Measurements from ENCODE around the gene DVL1.

The DVL1 gene

DNA sequence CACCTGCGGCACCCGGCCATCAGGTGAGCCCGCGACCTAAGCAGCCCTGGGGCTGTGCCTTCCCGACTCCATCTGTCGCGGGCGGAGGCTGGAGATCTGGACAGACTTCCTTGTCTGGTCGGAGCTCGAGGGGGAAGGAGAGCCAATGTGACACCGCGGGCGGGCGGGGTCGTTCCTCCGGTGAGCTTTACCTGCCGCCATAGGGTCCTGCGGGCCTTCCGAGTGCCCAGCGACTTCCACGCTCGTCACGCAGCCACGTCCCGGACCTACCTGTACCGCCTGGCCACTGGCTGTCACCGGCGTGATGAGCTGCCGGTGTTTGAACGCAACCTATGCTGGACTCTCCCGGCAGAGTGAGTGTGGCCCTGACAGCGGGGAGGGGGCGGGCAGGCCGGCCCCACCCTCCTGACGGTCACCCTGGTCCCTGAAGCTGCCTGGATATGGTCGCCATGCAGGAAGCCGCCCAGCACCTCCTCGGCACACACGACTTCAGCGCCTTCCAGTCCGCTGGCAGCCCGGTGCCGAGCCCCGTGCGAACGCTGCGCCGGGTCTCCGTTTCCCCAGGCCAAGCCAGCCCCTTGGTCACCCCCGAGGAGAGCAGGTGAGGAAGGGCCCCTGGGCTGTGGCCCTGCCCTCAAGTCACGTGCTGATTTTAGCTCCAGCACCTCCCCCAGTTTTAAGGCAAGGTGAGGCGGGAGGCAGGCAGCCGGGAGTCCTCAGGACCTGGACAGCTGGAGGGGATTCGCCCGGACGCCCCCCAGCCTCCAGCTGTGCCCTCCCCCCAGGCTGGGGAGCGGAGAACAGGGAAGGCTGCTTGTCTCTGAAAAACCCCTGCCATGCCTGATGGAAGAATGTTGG, 39.7 kb downstream of the DVL1 start:
- FAIRE-seq, result no peak

DNA sequence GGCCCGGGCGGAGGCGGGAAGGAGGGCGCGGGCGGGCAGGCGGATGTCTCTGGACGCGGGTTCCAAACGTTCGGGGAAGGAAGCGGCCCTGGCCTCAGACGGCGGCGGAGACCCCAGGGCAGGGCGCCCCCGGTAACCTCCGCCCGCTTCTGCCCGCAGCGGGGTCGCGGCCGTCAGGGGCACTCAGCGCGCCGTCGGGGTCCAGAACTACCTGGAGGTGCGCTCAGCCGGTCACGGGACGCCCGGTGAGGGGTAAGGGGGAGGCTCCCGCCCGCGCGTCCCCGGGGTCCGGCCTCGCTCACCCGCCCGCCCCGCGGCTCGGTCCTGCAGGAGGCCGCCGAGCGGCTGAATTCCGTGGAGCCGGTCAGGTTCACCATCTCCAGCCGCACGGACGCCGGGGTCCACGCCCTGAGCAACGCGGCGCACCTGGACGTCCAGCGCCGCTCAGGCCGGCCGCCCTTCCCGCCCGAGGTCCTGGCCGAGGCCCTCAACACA, 40.4 kb downstream of the DVL1 start:
- FAIRE-seq, result no peak

DNA sequence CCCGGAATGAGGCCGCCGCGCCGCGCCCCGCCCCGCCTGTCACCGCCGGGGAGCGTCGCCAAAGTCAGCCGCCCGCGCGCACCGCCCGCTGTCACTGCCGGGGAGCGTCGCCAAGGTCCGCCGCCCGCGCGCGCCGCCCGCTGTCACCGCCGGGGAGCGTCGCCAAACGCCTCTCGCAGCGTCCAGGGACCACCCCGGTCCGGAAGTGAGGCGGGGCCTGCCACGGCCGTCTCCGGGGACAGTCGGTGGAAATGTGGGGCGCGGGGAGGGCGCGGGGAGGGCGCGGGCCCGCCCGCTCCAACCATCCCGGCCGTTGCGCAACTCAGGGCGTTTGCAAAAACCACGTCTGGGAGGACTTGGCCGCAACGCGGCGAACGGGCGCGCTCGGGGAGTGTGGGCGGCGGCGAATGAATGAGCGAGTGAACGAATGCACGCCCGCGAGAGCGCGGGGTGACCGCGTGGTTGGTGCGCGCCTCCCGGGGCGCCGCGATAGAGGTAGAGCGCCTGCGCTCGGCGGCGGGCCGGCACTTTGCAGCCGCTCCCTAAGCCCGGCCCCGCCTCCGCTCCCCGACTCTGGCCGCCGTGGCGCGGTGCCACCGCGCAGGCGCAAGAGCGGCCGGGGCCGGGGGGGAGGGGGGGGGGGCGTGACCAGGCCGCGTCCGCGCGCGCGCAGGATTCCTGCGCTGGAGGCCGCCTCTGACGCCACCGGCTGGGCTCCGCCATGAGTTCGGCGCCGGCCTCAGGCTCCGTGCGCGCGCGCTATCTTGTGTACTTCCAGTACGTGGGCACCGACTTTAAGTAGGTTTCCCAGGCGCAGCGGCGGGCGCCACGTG, 41.1 kb downstream of the DVL1 start, which contains the start of the genes ACAP3 and PUSL1:
Gene ACAP3 (minus strand): TSS at position 8 of the 833 bp plus-strand sequence. CDS start 115 bp downstream, outside the sequence.
Gene PUSL1 (plus strand): TSS at position 675 of the 833 bp plus-strand sequence. CDS start 47 bp downstream, at position 722.
- FAIRE-seq, result no peak

DNA sequence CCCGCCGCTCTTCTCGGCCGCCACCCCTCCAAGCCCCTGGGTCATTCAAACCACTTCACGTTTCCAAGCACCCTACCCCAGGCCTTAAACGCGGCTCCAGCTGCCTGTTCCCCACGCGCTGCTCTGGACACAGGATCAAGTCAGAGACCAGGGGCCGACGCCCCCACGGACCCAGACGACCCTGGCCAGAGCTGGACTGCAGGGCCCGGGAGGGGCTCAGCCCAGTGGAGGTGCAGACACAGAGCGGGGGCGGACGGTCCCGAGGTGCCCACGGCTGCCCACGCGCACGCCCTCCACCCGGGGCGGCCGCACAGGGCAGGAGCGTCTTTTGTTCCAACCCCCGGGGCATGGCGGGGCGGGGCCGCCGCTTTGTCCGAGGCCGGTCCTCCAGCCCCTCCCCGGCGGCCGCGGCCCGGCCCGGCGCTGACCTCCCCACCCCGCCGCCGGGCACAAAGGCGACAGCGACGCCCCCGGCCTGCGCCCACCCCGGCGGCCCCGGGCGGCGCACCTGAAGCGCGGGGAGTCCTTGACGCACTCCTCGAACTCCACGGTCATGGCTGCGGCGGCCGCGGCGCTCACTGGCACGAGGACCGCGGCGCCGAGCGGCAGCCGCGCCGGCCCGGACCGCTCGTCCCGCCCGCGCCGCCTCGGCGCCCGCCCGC, 41.8 kb downstream of the DVL1 start:
- no peak for FAIRE-seq

DNA sequence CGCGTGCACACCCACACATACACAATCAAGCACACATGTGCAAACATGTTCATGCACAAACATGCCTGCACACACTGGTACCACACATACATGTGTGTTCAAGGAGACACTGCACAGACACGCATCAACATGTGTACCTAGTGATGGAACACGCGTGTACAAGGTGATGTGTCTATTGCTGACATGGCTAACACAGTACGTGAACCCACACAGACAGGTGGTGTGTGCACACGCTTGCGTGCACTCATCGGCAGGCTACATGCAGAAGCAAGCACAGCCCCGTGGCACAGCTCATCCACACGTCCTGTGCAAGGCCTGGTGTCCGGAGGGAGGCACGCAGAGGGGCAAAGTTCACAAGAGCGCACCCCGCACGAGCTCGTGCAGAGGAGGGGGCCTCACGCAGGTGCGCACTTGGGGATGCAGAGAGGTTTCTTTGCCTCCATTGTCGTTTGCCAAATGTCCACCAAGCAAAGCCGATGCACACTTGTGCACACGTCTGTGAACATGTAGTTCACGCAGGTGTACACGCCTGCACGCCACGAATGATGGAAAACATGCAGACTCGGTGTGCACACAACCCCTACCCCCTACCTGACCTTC, 42.5 kb downstream of the DVL1 start:
- no peak for FAIRE-seq

DNA sequence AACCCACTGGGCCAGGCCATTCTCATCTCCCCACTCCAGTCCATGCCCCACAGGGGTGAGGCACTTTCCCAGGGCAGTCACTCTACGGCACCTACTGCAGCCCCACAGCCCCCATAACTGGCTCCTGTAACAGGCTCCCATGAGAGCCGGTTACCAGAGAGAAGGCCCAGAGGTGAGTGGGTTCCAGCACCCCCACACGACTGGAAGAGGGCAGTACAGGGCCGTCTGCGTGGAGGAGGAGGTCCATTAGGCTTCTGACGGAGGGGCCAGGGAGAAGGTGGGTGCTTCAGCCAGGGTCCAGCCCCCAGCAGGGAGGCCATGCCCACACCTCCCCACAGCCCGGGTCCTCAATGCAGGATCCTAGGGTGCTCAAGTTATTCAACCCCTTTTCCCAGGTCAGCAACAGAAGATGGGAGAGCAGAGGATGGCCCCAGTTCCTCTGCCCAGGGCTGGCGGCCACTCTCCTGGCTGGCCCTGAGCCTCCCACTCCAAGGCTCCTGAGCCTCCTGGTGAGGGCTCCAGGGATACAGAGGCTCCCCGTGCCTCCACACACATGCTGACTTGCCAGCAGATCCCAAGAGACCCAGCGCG, 43.1 kb downstream of the DVL1 start:
- no peak for FAIRE-seq

DNA sequence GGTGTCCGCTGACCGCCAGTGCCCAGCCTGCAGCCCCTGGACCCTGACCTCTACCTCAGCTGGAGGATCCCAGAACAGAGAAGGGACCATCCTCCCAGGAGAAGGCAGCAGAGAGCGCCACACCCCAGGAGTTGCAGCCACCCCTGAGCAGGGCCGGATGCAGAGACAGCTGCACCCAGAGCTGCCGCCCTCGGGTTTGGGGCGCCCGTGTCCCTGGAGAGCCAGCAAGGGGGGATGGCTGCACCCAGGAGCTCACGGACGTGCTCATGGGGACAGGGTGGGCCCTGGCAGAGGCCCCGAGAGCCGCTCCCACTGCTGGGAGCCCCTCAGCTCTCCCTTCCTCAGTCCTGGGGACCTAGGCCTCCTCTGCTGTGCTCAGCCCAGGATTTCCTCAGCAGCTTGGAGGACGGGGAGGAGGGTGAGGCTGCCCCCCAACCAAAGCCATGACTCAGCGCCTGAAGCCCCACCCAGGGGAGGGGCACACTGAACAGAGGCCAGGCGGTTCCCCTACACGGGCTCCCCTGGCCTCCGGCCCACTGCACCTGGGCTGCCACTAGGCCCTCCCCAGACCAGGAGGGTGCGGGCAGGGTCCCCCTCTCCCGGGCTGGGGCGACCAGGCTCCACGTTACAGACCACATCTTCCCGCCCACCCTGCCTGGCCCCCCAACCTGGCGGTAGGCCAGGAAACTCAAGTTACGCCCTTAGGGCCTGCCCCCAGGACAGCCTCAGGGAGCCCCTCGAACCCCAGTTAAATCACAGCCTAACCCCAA, 43.7 kb downstream of the DVL1 start:
- no peak for FAIRE-seq

DNA sequence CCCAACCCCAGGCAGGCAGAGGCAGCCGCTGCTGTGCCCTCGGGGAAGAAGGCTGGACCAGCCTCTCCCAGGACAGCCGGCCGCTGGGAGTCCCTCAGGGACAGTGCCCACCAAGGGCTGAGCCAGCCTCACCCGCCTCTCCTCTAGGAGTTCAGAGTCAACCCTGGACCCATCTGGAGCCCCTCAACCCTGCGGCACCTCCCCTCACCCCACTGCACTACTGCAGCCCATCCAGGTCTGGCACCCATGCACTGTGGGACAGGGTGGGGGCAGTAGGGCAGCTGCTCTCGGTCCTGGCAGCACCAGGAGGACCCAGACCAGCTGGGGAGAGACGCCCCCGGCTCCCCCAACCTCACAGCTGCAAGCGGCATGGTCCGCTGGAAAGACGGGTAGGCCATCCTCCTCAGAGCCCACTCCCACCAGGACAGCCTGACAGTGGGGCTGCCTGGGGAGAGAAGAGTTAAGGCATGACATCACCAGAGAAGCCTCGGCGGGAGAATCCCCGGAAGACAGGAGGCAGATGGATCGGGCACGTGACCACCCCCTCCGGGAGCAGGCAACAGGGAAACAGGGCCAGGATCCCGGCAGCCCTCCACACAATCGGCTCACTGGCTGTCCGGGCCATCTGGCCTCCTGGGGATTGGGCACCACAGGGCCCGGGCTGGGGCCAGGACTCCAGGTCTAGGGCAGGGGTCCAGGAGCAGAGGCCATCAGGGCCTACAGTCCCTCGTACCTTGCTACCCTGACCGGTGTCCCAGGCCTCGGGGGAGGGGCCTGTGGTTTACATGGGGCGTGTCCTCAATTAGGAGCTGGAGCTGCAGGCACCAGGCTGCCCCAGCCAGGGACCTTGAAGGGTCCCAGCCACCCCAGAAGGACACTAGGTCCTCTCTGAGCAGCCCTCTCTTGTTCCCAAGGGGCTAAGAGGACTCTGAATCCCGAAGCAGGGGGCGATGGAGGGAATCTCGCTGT, 44.6 kb downstream of the DVL1 start:
- FAIRE-seq, result no peak

DNA sequence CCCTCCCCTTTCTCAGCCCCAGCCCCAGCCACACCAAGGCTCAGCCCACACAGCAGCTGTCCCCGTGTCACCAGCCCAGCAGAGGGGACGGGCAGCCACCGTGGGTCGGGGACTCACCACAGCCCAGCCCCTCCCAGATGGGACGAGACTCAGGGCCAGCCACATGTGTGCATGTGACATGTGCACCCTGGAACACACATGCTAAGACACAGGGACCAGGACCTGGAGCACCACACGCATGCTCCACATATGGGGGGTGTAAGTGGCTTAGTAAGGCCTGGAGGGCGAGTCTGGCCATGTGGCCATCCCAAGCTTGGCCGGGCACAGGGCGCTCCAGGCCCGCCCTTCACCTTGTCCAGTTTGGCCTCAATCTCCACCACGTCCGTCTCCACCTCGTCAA, 45.5 kb downstream of the DVL1 start:
- no peak for FAIRE-seq

DNA sequence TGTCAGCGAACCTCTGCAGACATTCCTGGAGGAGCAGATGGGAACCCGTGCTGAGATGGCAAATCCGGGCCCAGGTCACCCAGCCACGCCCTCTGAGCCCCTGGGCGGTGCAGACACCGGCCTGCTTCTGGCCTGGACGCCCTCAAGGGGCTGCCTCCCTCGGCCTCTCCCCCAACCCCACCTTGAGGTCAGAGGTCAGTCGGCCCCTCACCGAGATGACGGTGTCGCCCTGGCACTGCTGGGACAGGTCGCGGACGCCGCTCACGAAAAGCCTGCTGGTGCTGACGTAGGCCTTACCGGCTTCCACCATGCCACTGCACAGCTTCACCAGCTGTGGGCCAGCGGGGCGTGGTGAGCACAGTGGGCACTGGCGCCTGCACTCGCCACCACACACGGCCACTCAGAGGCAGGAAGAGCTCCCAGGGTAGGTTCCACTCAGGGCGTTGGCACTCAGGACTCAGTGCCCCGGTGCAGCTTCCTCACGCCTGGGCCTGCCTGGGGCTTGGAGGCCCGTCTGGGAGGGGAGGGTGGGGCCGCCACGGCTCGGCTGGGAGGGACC, 46.2 kb downstream of the DVL1 start:
- FAIRE-seq, result no peak

DNA sequence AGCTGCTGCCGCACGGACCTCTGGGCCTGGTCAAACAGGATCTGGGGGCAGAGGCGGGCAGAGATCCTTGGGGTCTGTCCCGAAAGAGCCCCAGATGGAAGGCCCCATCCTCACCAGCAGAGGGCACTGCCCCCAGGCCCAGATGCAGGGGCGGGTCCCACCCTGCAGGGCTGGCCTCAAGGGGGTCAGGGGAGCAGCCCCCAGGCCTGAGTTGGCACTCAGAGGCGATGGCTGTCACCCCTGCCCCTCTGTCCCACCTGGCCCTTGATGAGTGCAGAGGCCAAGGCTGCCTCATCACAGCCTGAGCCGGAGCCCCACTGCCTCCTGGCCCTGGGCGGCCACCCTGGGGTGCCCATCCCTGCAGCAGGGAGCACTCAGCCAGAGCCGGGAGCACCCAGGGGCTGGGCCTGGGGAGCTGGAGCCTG, 47.2 kb downstream of the DVL1 start:
- FAIRE-seq, result no peak

DNA sequence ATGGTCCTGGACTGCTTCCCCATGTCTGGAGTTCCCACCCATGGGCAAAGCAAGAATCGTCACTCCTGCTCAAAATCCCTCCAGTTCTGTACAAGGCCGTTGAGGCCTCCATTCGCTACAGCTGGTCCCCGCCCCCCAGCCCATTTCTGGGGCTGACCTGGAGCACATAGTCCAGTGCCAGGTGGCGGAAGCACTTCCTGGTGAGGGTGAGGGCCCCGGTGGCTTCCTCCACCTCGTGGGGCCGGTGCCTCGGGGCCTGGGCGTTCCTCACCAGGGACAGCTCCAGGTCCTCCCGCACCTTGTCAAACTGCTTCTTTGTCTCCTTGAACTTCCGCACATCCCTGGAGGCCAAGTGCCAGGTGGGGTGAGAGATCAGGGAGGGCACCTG, 48.9 kb downstream of the DVL1 start:
- FAIRE-seq, result no peak

DNA sequence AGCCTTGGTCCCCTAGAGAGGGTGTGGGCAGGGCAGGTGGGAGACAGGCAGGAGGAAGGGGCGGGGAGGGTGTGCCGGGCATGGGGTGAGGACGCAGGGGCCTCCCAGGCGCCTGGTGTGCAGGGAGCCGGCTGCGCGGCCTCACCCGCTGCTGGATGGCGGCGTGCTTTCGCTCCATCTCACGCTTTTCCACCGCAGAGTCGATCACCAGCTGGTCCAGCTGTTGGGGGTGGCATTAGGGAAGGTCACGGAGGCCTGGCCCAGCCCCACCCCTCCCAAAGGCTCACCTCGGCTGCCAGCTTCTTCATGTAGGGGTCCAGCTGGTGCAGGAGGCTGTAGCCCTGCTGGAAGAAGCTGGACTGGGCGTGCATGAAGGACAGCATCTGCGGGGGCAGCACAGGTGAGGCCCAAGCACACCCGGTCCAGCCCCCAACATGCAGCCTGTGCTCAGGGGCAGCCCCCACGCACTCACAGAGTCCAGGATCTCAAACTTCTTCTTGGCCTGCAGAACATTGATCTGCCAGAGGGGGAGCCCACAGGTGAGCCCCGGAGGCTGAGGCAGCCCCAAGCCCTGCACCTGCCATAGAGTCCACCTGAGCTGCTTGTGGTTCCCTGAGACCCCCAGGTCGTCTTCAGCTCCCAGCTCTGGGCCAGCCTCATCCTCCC, 49.4 kb downstream of the DVL1 start:
- FAIRE-seq, result no peak

DNA sequence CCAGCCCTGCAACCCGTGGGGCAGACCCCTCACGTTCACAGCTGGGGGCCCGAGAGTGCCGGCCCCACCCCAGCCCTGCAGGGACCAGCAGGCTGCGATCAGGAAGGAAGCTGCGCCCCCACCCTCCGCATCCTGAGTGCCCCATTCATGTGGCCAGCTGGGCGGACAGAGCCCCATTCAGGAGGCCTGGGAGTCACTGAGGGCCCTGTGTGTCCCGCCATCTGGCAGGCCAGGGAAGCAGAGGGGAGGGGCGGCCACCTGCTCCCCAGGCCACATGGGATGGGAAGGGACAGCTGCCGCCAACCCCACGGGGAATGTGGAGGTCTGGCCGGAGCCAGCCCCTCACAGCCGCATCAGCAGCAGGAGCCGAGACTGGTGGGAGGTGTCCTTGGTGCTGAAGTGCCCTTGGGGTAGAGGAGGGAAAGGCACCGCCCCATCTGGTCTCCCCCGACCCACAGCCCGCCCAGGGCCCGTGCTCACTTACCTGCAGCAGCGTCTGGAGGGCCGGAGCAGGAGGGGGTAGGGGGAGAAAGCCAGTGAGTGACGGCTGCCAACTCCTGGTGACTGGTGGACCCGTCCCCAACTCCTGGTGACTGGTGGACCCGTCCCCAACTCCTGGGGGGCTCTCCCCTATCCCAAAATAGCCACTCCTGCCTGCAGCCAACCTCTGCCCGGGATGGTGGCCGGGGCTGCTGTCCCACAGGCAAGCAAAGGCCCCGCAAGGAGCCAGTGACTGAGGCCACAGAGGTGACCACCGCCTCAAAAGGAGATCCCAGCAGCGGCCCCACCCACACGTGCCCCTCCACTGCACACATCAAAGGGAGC, 50.1 kb downstream of the DVL1 start:
- FAIRE-seq, result no peak

DNA sequence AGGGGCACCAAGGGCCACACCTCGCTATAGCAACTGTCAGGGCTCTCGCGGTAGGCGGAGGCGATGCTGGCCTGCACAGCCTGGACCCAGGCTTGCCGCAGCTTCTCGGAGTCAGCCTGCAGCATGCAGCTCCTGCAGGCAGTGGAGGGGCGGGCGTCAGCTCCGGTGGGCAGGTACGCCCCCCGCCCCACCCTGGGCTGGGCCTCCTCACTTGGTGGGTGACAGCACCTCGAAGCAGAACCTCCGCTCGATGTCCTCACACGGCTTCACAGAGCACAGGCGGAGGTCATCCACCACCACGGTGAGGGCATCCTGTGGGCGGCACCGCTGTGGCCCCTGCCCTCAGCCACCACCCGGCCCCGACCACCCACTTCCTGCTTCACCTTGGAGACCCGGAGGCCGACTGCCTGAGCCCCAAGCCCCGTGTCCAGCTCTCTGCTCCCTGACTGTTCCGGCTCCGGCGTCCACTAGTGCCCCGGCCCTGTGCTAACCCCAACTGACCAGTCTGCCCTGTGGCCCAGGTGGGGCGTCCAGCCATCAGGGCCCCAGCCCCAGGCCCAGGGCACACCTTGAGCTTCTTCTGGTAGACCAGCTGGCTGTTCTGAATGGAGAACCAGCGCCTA, 51.3 kb downstream of the DVL1 start:
- FAIRE-seq, result no peak

DNA sequence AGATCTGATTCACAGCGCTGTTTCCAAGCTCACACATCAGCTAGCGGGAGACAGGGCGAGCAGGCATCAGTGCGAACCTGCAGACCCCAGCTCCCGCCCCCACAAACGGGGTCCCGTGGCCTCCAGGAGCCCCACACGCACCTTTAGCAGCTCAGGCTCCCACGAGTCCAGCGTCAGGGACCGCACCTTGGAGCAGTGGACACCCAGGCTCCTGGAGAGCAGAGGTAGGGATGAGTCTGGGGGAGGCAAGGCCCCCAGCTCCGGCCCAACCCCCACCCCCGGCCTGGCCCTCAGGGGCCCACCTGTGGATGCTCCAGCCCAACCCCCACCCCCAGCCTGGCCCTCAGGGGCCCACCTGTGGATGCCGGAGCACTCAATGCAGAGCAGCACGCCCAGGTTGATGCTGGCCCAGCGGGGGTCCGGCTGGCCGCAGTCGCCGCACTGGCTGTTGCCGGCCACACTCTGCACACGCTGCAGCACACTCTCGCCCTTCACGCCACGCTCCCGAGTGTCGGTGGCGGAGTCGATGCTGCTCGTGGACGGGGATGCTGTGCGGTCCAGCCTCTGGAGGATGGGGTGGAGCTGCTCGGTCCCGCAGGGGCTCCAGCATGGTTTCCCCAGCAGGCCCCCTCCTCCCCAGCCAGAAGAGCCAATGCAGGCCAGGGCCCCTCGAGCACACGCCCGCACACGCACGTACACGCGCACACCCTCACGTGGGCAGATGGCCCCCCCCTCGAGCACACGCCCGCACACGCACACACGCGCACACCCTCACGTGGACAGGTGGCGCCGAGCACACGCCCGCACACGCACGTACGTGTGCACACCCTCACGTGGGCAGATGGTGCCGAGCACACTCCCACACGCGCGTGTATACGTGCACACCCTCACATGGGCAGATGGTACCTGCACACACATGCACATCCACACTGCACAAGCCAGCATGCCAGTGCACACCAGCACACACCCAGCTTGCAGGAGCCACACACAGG, 52.9 kb downstream of the DVL1 start:
- FAIRE-seq, result no peak
